DMS53 (cell line): ENCODE data around the gene CNEP1R1.

Experiments used
- DNase-seq: peaks from one replicate; lab custom pipeline; 2025; lab: John Stamatoyannopoulos, UW

CNEP1R1 gene

DNA sequence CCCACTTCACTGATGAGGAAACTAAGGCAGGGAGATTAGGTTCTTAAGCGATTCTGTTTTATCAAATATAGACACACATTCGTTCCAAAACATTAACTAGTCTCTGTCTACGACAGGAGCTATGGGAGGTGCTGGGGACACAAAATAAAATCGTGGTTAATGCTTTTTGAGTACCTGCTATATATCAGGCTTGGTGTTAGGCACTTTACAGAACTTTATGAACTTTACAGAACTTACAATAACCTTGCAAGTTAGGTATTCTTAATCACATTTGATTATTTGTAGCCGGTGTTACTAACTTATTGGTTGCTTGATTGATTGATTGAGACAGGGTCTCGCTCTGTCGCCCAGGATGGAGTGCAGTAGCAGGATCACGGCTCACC lies 40.2 kb downstream of the CNEP1R1 start:
- no peak for DNase-seq

DNA sequence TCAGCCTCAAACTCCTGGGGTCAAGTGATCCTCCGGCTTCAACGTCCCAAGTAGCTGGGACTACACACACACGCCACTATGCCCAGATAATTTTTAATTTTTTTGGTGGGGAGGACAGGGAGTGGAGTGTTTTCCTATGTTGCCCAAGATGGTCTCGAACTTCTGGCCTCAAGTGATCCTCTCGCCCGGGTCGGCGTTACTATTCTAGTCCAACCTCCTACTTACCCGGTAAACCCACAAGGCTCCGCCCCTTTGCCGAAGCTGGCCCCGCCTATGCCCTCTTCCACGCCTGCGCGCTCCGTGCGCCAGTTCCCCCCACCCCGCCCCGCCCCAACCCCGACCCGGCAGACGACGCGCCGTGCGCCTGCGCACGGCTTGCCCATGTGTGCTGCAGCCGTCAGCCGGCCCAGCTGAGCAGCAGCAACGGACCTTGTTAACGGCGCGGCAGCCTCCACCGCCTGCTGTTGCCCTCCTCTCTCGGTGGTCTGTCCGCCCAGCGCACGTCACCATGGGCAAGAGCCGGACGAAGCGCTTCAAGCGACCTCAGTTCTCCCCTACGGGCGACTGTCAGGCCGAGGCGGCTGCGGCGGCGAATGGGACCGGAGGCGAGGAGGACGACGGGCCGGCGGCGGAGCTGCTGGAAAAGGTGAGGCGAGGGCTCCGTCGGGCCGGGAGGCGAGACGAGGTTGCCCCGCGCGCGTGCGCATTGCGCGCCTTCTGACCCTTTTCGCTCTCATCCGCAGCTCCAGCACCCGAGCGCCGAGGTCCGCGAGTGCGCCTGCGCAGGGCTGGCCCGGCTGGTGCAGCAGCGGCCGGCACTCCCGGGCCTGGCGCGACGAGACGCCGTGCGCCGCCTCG lies 40.8 kb downstream of the CNEP1R1 start, which contains the start of gene HEATR3:
Gene HEATR3, plus strand, starts transcription at position 347 of the 858 bp plus-strand sequence. Its CDS starts 162 bp downstream, at position 509.
- peak; percentile 95 for DNase-seq

DNA sequence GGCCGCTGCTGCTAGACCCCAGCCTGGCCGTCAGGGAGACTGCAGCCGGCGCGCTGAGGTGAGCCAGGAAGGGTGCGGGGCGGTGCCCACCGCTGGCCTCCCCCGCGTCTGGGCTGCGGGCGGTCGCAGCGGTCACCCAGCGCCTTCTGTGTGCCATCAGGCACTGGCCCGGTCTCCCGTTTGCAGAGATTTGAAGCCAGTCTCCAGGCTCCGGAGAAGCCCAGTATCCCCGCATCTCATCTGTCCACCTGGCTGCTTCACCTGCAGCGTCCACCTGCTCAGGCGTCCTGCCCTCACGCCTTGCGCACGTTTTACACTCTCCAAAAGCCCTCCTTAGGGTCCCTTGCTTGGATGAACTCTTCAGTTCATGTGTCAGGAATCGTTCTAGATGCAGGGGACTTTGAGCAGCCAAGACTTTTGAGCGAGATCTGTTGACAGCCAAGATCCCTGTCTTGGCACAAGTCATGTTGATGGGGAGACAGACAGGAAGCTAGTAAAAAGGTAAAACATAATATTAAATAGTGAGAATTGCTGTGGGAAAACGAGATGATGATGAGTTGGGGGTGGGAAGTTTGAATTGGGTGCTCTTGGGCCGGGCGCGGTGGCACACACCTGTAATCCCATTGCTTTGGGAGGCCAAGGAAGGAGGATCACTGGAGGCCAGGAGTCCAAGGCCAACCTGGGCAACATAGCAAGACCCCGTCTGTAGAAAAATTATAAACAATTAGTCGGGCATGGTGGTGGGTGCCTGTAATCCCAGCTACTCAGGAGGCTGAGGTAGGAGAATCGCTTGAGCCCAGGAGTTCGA lies 41.7 kb downstream of the CNEP1R1 start:
- no peak for DNase-seq

DNA sequence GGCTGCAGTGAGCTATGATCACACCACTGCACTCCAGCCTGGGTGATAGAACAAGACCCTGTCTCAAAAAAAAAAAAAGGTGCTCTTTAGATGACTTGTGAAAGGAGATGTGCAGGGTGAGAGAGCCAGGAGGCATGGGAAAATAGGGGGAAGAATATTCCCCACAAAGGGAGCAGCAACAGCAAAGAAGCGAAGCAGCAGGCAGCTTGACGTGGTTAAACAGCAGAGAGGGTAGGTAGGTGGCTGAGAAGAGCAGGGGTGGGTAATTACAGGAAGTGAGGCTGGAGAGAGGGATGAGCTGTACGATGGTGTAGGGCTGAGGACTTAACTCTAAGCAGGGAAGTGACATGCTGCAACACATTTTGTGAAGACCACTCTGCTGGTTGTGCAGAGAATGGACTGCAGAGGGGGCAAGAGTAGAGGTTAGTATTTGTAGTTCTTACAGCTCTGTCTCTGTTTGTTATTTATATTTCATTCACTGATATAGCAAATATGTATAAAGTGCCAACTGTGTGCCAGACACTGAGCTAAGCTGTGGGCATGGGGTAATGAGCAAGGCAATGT lies 42.3 kb downstream of the CNEP1R1 start:
- peak; percentile 39 for DNase-seq

DNA sequence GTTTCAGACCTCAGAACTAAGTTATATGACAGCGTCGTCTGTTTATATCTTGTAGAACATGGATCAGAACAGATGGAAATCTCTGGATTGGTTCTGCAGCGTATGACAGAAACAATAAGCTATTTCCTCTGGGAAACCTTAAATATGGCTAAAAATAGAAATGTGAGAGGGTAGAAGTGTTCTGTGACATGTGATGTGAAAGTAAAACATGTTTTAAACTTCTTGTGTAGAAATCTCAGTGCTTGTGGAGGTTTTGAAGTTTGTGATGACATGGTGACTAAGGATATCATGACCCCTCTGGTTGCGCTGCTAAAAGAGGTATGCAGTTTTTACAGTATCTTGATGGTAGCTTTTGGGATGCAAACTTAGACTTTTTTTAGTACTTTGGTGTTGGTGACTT lies 43.5 kb downstream of the CNEP1R1 start:
- no peak for DNase-seq

DNA sequence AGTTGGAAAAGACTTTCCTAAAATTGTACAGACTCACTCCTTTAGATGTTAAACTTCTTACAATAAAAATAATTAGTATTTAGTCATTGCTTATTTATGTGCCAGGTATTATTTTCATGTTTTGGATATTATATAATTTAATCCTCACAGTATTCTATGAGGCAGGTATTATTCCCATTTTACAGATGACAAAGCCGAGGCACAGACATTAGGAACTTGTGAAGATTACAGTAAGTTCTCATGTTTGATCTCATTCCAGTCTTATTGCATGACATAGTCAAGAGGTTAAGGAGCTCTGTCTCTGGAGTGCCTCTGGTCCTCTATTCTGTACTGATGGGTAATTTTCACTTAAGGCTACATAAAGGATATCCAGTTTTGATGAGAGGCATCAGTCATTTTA lies 44.0 kb downstream of the CNEP1R1 start:
- DNase-seq = no peak

DNA sequence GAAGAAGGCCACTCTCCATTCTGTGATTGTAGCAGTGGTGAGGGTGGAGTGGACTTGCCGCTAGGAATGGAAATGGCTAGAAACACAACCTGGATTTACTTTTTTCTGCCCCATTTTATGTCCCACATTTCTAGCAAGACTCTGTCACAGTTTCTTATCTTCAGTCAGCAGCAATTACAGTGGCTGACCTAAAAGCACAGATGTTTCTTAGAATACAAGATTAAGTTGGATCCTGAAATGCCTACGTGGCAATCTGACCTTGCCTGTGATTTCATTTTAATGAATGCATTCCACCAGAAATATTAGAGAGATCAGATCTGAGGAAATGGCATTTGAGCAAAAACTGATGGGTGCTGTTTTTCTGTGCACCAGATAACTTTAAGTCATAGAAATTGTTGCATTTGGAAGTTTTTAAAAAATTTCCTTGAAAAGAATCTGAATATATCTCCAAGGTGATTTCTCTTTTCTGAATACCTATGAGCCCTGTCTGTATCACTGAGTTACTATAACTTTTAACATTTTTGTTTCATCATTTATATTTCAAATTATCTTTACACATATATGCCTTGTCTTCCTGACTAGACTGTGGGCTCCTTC lies 46.1 kb downstream of the CNEP1R1 start:
- DNase-seq = no peak

DNA sequence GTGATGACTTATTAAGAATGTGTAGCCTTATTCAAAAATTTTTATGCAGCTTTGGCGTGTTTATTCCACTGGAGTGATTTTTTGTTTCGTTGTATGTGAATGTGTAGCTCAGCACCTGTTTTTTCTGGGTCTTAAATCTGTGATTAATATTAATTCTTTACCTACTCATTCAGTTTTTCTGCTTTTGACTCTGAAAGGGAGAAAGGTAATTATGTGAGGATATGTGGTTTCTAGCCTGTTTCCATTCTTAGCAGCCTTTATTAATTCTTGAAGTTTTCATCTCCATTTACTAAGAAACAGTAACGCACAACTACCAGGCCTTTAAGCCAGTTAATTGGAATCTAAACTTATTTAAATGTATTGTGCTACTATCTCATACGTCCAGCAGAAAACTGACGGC lies 47.7 kb downstream of the CNEP1R1 start:
- DNase-seq = no peak

DNA sequence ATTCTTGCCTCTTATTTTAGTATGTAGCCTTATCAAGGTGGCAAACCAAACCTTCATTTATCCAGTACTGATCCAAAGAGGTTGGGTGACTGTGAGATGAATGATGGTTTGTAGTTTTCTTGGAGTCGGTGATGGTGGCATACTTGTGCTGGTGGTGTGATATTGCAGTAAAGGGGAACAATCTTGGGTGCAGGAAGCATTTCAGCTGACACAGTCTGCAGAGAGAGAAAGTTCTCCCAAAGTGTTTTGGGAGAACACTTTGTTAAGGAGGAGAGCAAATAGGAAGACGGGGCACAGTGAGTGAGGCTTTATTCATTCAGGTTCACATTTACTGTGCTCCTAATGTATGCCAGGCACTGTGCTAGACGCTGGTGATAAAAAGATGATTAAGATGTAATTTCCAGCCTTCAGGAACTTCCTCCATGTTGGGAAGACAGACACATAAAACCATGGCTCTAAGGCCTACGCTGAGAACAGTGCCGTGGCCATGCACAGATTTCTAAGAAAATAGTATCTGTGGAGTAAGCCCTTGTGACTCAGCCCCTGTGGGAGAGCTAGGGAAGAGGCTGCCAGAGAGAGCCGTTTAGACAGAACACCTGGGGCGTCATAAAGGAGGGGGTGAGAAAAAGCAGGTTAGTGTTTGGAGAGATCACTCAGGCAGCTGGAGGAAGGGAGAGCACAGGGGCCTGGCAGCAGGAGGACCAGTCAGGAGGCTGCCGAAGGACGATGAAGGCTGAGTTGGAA lies 54.5 kb downstream of the CNEP1R1 start:
- no peak for DNase-seq

DNA sequence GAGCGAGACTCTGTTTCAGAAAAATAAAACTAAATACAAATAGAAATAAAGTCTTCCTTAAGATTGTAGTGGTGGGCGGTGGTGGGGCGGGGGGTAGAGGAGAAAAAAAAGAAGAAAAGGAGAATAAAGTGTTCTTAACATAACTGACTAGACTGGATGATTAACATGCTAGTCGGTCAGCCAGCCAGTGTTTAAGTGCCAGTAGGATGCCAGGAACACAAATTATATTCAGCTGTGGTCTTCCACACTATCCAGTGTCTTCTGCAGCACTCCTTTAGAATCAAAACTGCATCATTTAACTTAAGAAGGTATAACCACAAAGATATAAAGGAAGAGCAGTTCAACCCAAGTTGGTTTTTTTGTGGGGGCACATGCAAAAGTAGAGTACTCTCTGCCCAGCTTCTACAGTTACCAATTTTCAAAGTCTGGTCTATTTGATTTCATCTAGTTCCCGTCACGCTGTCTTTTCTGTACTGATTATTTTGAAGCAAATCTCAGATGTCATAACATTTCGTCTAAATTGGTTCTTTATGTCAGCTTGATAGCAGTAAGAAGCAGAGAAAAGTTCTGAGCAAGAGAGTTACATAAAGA lies 56.5 kb downstream of the CNEP1R1 start:
- DNase-seq = no peak

DNA sequence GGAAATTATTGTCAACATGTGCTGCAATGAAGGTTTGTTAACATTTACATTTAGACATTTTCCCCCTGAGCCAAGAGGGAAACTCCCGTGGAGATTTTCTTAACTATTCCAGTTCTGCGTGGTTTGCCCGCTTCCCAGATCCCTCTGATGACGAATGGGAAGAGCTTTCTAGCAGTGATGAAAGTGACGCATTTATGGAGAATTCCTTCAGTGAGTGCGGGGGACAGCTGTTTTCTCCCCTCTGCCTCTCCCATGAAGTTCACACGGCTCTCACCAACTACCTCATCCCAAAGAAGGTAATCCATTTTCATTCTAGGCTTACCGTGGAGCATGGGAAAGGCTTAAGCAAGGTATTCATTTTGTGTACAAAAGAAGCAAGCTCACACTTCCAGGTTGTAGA lies 59.0 kb downstream of the CNEP1R1 start:
- no peak for DNase-seq

DNA sequence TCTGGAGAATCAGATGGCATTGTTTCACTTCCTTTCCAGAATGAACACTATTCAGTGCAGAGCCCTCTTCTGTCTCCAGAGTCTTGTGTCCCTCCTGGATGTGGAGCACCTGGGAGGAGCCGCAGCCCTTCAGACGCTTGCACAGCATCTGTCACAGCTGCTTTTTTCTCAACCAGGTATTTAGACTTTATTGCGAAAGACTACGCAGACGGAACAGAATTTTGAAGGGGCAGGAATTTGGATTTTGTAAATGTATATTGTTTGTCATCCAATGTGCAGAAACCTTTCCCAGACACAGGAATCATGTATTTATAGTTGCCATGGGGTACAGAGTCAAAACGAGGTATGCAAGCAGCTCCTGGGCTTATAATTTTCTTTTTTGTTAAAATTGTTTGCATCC lies 61.2 kb downstream of the CNEP1R1 start:
- DNase-seq = no peak
